Endothelial cell of umbilical vein (primary cell): Measurements from ENCODE around the gene METAP1. TPM values are rescaled to one million over a fixed set of nuclear protein-coding genes. Genes with fewer than 3 reads are reported as not detected.
"Not testable (repeated sequence)": the region's sequence is repeated elsewhere in the genome, so short reads cannot be mapped to it uniquely, and the experiment has no call there.

Source experiments
- BruUV-seq: library from RNA; stranded (reverse); fragments of 400-500 nt; replicated peaks from 2 replicates; lab custom pipeline; 2021; lab: Mats Ljungman, UMichigan
- CTCF ChIA-PET: fragments of 300-600, 350-600 bp; sonication (Branson Sonifier 250); formaldehyde crosslinking; loops from one replicate; lab custom pipeline; 2021; ENCODE audit warnings: antibody characterized with exemption, inconsistent platforms; lab: Charles Lee
- POLR2A ChIA-PET: fragments of 300-600, 350-600 bp; sonication (Branson Sonifier 250); formaldehyde crosslinking; loops from one replicate; lab custom pipeline; 2021; ENCODE audit warnings: antibody characterized with exemption, inconsistent platforms; lab: Charles Lee
- DNase-seq: peaks from one replicate; pipeline ENCODE4 v3.0.0-alpha.2; 2011; ENCODE audit warnings: low read depth, low spot score
- FAIRE-seq: peaks from 2 replicates; lab custom pipeline; 2011; peaks lifted over from hg19 to GRCh38; lab: Jason Lieb, UNC
- H2AFZ ChIP-seq: 2 replicates; pipeline ENCODE4 v1.6.0; 2012; ENCODE audit warnings: low read depth, low read length, control low read depth, inconsistent platforms
- H3K27ac ChIP-seq: 2 replicates; pipeline ENCODE4 v1.5.1; 2011; ENCODE audit warnings: low read depth, mild to moderate bottlenecking, control low read depth, low read length, moderate library complexity; ENCODE audit not compliant: insufficient read depth
- H3K27me3 ChIP-seq, 2 experiments: 2 replicates each; pipeline versions ENCODE4 v1.6.0 to v1.6.1; 2011; ENCODE audit warnings: low read length in 2 of 2, mixed read lengths in 1 of 2; ENCODE audit not compliant: control insufficient read depth in 2 of 2, insufficient read depth in 2 of 2
- H3K36me3 ChIP-seq, 2 experiments: 2 replicates in 1 of 2; 3 replicates in 1 of 2; pipeline ENCODE4 v1.5.1; 2011; ENCODE audit warnings: low read length in 2 of 2, mild to moderate bottlenecking in 1 of 2, moderate library complexity in 1 of 2; ENCODE audit not compliant: control insufficient read depth in 2 of 2, insufficient read depth in 2 of 2; ENCODE audit errors: extremely low read depth in 1 of 2
- H3K4me1 ChIP-seq: 3 replicates; pipeline ENCODE4 v1.5.1; 2011; ENCODE audit warnings: mild to moderate bottlenecking, low read length; ENCODE audit not compliant: control insufficient read depth, insufficient read depth; ENCODE audit errors: extremely low read depth
- H3K4me2 ChIP-seq: 2 replicates; pipeline ENCODE4 v1.6.1; 2011; ENCODE audit warnings: low read length, control low read depth, mixed read lengths; ENCODE audit not compliant: insufficient read depth
- H3K4me3 ChIP-seq, 3 experiments: fragments of 200-600 bp in 1 of 3; sonication (generic), shearing (Covaris generic) in 1 of 3; replicated peaks in 1 of 3; 2 replicates each; pipeline ENCODE4 v1.5.1; 2011 to 2016; ENCODE audit warnings: control low read depth in 3 of 3, low read length in 3 of 3, mild to moderate bottlenecking in 2 of 3, inconsistent platforms in 1 of 3, low read depth in 1 of 3, moderate library complexity in 1 of 3; ENCODE audit not compliant: insufficient read depth in 1 of 3
- H3K79me2 ChIP-seq: 2 replicates; pipeline ENCODE4 v1.6.0; 2012; ENCODE audit warnings: low read length, inconsistent platforms; ENCODE audit not compliant: control insufficient read depth, insufficient read depth
- H3K9ac ChIP-seq: replicated peaks from 2 replicates; pipeline ENCODE3; 2011; ENCODE audit warnings: low read length, control low read depth; ENCODE audit not compliant: insufficient read depth; ENCODE audit errors: extremely low read depth
- H3K9me1 ChIP-seq: replicated peaks from 3 replicates; pipeline ENCODE4 v1.6.0; 2011; ENCODE audit warnings: mild to moderate bottlenecking, low read length; ENCODE audit not compliant: control insufficient read depth, insufficient read depth; ENCODE audit errors: extremely low read depth
- H3K9me3 ChIP-seq: replicated peaks from 2 replicates; pipeline ENCODE4 v1.5.1; 2012; ENCODE audit warnings: low read length, inconsistent platforms; ENCODE audit not compliant: control insufficient read depth, insufficient read depth
- H4K20me1 ChIP-seq: replicated peaks from 2 replicates; pipeline ENCODE3; 2011; ENCODE audit warnings: mild to moderate bottlenecking, low read length; ENCODE audit not compliant: control insufficient read depth, insufficient read depth; ENCODE audit errors: extremely low read depth
- CTCF ChIP-seq, 2 donors: IDR thresholded peaks; 1 replicate in 1 of 2; 2 replicates in 1 of 2; pipeline ENCODE4 v1.5.1; 2011; ENCODE audit warnings: low read length in 2 of 2, mild to moderate bottlenecking in 2 of 2, moderate library complexity in 2 of 2, control low read depth in 1 of 2, inconsistent platforms in 1 of 2, low read depth in 1 of 2; ENCODE audit not compliant: insufficient read depth in 1 of 2; ENCODE audit errors: extremely low read depth in 1 of 2
- EZH2 ChIP-seq: IDR thresholded peaks from 2 replicates; pipeline ENCODE4 v1.6.1; 2012; ENCODE audit warnings: borderline replicate concordance, low read depth, mild to moderate bottlenecking, moderate library complexity, low read length, inconsistent platforms; ENCODE audit not compliant: severe bottlenecking
- FOS ChIP-seq: IDR thresholded peaks from 2 replicates; pipeline ENCODE4 v1.6.1; 2011; ENCODE audit warnings: mild to moderate bottlenecking, low read length, moderate library complexity, borderline replicate concordance; ENCODE audit not compliant: insufficient read depth
- GATA2 ChIP-seq: IDR thresholded peaks from 2 replicates; pipeline ENCODE4 v1.7.0; 2011; ENCODE audit warnings: low read depth, mild to moderate bottlenecking, moderate library complexity, mixed read lengths, low read length; ENCODE audit not compliant: insufficient read length, insufficient read depth
- JUN ChIP-seq: IDR thresholded peaks from 2 replicates; pipeline ENCODE4 v1.6.1; 2011; ENCODE audit warnings: borderline replicate concordance, low read depth; ENCODE audit not compliant: insufficient read length, insufficient read depth
- MAX ChIP-seq: IDR thresholded peaks from 2 replicates; pipeline ENCODE4 v1.6.1; 2011; ENCODE audit not compliant: insufficient read depth, insufficient read length
- MYC ChIP-seq: IDR thresholded peaks from one replicate; pipeline ENCODE4 v1.6.1; 2011; ENCODE audit warnings: mild to moderate bottlenecking, low read depth, low read length
- POLR2A ChIP-seq: IDR thresholded peaks from 2 replicates; pipeline ENCODE4 v1.6.1; 2012; ENCODE audit warnings: low read depth, mild to moderate bottlenecking, control low read depth, low read length
- POLR2AphosphoS5 ChIP-seq: IDR thresholded peaks from 2 replicates; pipeline ENCODE4 v1.6.1; 2012; ENCODE audit warnings: low read depth, mild to moderate bottlenecking, control low read depth, low read length, moderate library complexity; ENCODE audit not compliant: insufficient read depth
- dilution Hi-C: fragments of 300-500 bp; cut with MboI; formaldehyde crosslinking; loops from one replicate; pipeline ENCODE4 v1.15.0; 2019; ENCODE audit warnings: low sequenced_read_pairs; ENCODE audit not compliant: extremely low pct_ligation_motif_present
- intact Hi-C: fragments of 100-400 bp; cut with micrococcal nuclease; formaldehyde crosslinking; loops from one replicate; pipeline ENCODE4 v1.10.0; 2022
- polyA plus RNA-seq, 4 experiments: library from polyadenylated mRNA; depleted of rRNA in 3 of 4; stranded (reverse) in 3 of 4; unstranded in 1 of 4; fragments of >200 nt; gene quantifications; 2 replicates each; pipeline versions ENCODE4 v1.2.1 to v1.2.3, GENCODE V29; 2011 to 2012; ENCODE audit warnings: missing spikeins in 1 of 4
- total RNA-seq: library from RNA; stranded (reverse); gene quantifications from 2 replicates; pipeline ENCODE4 v1.2.3, GENCODE V29; 2021

METAP1 gene
- total and polyA plus RNA-seq, 2 donors (not counting 3 experiments of a cell fraction or from before 2014, with no cell fraction given), result 26.4 to 39.8 TPM

GRCh38 chr4:99091216-99091575 is 95.7 kb downstream of the METAP1 start:
- dilution Hi-C loops, result no loop called here
- FAIRE-seq (no peak), DNase-seq (no peak)
- Histone ChIP-seq H3K27me3 (no peaks in the 10 kb centered on the region), H3K9ac (no peak overlapping the region), H3K36me3 (no peaks in the 10 kb centered on the region), H3K4me3 (no peak overlapping the region), H2AFZ (no peak overlapping the region), H3K9me1 (no peaks in the 10 kb centered on the region), H3K4me2 (no peak overlapping the region), H3K9me3 (no peaks in the 10 kb centered on the region), H3K27ac (no peak overlapping the region), H3K4me1 (peaks cover 8% of the 10 kb centered on the region), H4K20me1 (no peaks in the 10 kb centered on the region), H3K79me2 (peaks cover 23% of the 10 kb centered on the region)
- BruUV-seq, result no TSS peak
- POLR2A ChIA-PET, result no interaction called here
- intact Hi-C loops, result no loop called here
- CTCF ChIA-PET, result interaction anchor here (0.9 to 1.2 kb wide), 2 partner anchors 35 to 96 kb away, joined by 3 read pairs; partner anchors contain the start of gene METAP1
- no peak for TF ChIP-seq MYC
- TF ChIP-seq MAX, result no peak
- TF ChIP-seq CTCF (IDR thresholded peaks at IDR 0.05; ENCODE audit: extremely low read depth in 1 of 2, insufficient read depth in 1 of 2, low read depth in 1 of 2, low read length in 2 of 2), result no peak
- TF ChIP-seq FOS, result no peak
- no peak for TF ChIP-seq EZH2
- TF ChIP-seq JUN, result no peak
- no peak for TF ChIP-seq POLR2A
- TF ChIP-seq GATA2, result no peak
- no peak for TF ChIP-seq POLR2AphosphoS5

GRCh38 chr4:99091841-99092240 is 96.3 kb downstream of the METAP1 start:
- not testable (repeated sequence) for H3K4me2 ChIP-seq

More at GRCh38 chr4:99091841-99092240, 96.3 kb downstream of the METAP1 start:
- H4K20me1 ChIP-seq, H2AFZ ChIP-seq, BruUV-seq, DNase-seq, CTCF ChIA-PET, FAIRE-seq, dilution Hi-C loops, H3K4me1 ChIP-seq, H3K36me3 ChIP-seq, H3K27me3 ChIP-seq, intact Hi-C loops, POLR2A ChIA-PET, H3K9me3 ChIP-seq, H3K9me1 ChIP-seq, H3K4me3 ChIP-seq, H3K9ac ChIP-seq, H3K27ac ChIP-seq: not testable (repeated sequence)
- H3K79me2 ChIP-seq, result peaks cover 19% of the 10 kb centered on the region
